Cardiac septum (tissue), 1 donor: ENCODE results near the gene HSPG2. TPM values are rescaled to one million over a fixed set of nuclear protein-coding genes. Genes with fewer than 3 reads are reported as not detected.

ENCODE experiments used
- DNase-seq: peaks from one replicate; pipeline ENCODE4 v3.0.0-alpha.2; 2020; ENCODE audit warnings: low spot score
- intact Hi-C: fragments of 100-400 bp; cut with DNase I; formaldehyde crosslinking; loops from one replicate; pipeline ENCODE4 v1.14.0; 2022
- total RNA-seq: library from RNA; stranded (reverse); fragmentation: NEBNext Ultra II Directional; extraction: Animal tissue kit (Norgen Biotek cat#: 25700); gene quantifications from one replicate; pipeline ENCODE4 v1.2.1, GENCODE V29; 2021
- donor health status: DM: no; HTN: no; CAD: no.

Gene HSPG2
- total RNA-seq, 1 donor from 2014 or later: 506 TPM

DNA sequence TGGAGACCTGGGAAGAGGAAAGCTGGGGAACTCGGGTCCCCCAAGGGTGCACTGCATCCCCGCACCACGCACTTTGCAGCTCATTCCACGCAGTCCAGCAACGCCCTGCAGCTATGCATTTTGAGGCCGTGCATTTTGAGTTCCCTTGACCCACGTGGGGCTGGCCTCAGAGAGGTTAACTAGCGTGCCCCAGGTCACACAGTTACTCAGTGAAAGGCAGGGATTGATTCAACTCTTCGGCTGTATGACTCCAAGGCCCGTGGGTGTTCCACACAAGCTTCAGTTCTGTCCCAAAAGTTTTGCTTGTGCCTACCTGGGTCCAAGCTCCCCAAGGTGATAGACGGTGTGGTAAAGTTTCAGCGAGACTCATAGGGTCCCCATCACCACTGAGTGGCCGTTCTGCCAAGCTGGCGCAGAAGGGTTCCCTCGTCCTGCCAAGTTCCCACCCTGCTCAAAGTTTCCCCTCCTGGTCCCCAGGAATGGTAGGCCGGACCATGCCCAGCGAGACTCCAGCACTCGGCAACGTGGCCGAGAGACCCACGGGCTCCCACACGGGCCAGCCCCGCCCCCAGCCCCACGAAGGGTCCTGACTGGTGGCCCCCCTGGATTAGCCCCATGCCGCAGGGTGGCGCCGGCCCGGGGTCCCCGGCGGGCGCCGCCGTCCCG lies 611 bp downstream of the HSPG2 start:
- intact Hi-C loops: loop anchor here (5.0 kb wide), 2 partner anchors 34 to 154 kb away; partner anchors contain the start of gene USP48
- DNase-seq: no peak

DNA sequence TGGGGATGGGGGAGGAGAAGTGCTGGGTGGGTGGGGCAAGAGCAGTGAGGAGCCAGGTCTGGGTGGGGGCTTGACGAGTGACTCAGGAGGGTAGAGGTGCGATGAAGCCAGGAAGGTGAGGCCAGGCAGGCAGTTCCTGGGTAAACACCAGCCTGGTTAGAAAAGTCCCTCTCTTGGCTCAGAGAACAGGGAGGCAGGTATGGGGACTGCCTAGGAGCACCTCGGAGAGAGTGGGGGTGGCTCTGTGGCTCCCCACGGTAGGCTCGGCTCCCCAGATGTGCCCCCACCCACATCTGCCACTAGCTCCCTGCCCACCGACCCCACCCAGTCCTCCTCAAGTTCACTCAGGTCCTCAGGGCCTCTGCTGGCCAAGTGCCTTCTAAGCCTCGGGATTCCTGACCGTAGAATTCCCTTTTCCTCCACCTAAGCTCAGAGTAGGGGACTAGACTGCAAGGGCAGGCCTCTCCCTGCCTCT lies 1.2 kb downstream of the HSPG2 start:
- DNase-seq: no peak
- intact Hi-C loops: loop anchor here (1.0 to 5.0 kb wide), 3 partner anchors 13 to 154 kb away; partner anchors contain the start of gene USP48

DNA sequence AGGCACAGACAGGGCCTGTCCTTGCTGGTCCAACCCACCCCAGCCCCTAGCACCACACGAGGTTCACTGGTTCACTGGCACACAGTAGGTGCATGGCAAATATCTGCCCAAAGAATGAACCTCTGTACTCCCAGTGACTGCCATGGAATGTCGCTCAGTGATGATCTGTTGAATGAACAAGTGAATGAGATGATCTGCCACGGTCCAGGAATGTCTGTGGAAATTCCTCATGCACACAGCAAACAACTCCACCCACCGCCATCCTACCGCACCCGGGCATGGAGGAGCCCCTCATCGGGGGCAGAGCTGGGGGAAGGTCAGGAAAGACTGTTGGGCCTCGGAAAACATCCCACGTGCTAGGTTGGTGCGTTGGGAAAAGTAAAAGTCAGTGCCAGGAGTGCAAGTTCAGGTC lies 1.7 kb downstream of the HSPG2 start:
- DNase-seq: no peak
- intact Hi-C loops: loop anchor here (1.0 to 5.0 kb wide), 3 partner anchors 12 to 153 kb away; partner anchors contain the start of gene USP48

DNA sequence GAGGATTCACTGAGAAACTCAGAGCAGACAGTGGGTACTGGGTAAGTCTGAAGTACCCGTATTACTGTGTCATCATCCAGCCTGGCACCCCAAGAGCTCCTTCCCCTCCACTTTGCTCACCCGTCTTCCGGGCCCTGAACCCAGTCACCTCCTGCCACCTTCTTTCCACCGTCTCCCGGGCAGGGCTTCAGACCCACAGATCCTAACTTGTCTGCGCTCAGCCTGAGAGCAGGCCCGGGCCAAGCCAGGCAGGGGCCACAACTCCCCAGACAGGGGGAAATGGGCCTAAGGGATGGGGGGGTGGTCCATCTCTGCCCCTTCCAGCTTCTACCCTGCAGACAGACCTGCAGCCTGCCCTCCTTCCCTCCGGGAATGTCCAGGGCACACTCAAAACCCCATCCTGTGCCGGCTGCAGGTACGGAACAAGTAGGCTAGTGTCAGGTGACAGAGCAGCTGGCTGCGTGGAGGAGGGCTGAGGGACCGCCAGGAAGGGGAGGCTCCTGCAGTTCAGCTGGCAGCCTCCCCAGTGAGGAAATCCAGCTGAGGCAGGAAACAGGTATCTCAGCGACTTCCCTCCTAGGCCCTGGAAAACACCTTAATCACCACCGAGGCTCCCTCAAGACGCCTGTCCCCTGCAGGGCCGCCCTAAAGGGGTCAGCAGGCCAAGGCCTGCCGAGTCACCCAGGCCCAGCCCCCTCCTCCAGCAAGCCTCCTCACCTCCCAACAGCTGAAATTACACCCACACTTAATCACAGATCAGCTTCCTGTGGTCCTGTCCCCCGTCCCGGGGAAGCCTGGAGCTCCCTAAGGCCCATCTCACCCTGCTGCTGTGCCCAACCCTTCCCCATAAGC lies 3.5 kb downstream of the HSPG2 start:
- peak; percentile 86 for DNase-seq
- intact Hi-C loops: no loop called here

DNA sequence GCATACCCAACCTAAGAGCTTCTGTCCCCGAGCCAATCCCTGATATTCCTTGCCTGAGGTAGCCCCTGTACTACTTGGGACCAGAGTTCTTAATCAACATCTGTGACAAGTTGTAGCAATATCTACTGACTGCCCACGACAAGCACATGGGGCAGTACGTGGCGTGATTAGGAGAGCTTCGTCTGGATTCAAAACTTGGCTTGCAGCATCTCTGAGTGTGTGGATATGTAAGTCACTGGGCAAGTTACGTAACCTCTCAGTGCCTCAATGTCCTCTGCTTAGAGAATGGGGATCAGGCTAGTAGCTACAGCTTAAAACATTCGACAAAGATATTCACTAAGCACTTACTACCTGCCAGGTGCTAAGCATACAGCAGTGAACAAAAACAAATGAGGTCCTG lies 5.0 kb downstream of the HSPG2 start:
- intact Hi-C loops: no loop called here
- no peak for DNase-seq

DNA sequence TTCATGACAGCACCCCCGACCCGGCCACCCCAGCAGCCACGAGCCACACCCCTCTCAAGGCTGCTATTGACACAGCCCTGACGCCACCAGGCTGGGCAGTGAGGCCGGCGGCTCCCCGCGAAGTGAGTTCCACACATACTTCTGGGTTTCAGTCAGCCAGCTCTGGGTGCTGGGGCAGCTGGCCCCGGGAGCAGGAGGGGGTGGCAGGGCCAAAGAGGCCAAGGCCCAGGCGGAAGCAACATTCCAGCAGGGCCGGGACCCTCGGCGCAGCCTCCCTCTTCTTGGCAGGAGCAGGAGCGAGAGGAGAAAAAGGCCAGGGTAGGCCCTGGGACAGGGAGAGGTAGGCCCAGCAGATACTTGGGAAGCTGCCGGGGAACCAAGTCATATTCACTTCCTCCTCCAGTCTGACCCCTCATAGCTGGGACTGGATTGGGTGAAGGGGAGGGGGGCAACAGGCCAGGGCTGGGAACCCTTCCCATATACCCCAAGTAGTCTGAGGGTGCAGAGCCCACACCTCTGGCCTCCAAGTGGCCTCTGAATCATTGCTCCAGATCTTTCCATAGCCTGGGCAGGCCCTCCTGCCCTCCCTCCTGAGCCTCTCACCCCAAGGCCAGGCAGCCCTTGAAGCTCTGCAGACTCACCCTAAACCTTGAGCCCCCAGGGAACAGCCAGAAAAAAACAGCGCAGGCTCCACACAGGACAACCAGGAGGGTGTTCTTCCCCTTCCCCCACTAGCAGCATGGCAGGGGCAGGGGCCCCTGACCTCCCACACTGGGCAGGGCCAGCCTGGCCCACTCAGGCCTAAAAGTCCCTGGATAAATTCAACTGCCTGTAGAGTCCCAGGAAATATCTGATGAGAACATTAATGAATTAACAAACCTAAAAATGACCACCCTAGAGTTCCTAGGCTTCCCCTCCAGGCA lies 5.7 kb downstream of the HSPG2 start:
- intact Hi-C loops: no loop called here
- DNase-seq: peak; percentile 87

GRCh38 chr1:21930629-21931170 lies 6.4 kb downstream of the HSPG2 start:
- intact Hi-C loops: no loop called here
- DNase-seq: no peak

DNA sequence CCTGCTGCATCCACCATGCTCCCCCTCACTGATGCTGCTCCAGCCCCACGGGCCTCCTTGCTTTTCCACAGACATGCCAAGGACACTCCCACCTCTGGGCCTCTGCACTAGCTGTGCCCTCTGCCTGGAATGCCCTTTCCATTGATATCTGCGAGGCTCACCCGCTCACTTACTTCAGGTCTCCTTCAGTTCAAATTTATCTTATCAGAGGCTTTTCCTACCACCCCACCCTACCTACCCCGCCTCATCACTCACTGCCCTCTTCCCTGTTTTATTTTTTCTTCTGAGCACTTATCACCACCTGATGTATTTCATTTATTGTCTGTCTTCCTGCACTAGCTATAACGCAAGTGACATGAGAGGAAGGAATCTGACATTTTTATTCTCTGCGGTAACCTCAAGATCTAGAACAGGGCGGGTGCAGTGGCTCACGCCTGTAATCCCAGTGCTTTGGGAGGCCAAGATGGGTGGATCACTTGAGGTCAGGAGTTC lies 7.0 kb downstream of the HSPG2 start:
- intact Hi-C loops: no loop called here
- DNase-seq: no peak

GRCh38 chr1:21927533-21928237 lies 9.4 kb downstream of the HSPG2 start:
- intact Hi-C loops: no loop called here
- DNase-seq: no peak

DNA sequence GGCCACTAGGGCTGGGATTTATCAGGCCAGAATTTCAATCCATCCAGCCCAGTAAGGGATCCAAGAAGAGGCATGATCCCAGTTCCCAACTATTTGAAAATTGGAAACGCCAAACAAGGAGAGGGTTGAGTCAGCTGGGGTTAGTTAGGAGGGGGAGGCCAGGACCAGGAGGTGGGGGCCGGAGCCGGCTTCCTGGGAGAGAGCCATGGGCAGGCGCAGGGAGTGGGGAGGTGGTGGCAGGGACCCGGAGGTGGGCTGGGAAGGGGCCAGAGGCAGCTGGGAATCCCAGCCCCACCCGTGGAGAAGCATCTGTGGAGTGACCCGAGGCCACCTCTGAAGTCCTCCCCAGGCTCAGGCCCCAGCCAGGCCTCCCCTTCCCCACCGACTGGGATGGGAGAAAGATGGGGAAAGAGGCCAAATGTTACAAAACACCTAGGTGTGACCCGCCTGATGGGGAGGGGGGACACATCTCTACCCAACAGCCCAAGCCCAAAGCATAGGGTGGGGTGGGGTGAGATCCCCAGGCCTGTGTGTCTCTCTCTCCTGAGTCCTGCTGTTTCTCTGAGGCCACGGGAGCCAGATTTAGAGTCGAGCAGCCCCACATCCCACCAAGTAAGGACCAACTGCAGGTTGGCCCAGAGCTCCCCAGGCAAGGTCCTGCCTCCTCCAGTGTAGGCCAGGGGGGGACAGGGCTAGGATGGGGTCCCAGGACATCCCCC lies 10.1 kb downstream of the HSPG2 start:
- DNase-seq: no peak

DNA sequence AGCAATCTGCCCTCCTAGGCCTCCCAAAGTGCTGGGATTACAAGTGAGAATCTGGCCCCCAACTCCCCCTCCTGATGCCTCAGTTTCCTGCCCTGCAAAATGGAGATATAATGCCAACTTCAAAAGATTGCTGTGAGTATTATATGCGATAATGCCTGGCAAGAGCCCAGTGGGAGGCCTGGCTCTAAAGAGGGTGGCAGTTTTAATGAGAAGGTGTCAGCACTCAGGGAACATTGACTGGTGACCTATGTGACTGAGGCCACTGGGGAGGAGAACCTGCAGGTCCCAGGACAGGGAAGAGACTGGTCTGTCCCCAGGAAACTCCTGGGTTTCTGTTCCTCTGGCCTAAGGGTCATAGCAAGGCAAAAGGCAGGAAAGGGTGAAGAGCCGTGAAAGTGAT lies 11.0 kb downstream of the HSPG2 start:
- no peak for DNase-seq
- intact Hi-C loops: no loop called here

More for the DNA sequence above, 10.1 kb downstream of the HSPG2 start:
- intact Hi-C loops: no loop called here

GRCh38 chr1:21925334-21925940 lies 11.7 kb downstream of the HSPG2 start:
- intact Hi-C loops: no loop called here
- DNase-seq: no peak

DNA sequence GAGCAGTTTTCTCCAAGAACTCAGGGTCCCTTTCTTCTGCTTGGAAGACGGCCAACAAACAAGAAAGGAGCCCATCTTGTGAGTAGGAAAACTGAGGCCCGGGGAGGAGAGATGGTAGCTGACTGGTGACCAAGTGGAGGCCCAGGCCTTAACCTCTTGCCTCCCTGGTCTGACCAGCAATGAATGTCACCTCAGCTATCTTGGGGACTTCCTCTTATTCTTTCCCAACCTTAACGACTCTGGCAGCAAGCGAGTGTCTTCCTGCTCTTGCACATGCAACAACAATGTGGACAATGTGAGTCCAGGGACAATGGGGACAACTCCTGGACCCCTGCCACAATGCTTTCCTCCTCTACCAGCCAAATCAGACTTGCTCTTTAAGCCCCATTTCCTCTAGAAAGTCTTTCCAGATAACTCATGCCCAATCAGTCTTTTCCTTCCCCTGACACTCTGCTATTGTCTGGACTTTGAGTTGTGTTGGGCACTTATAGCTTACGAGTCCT lies 12.6 kb downstream of the HSPG2 start:
- no peak for DNase-seq

GRCh38 chr1:21922090-21923013 lies 14.8 kb downstream of the HSPG2 start:
- intact Hi-C loops: loop anchor here (1.0 kb wide), 1 partner anchor 13 kb away; no protein-coding TSS in a partner anchor
- DNase-seq: no peak

More for the DNA sequence above, 12.6 kb downstream of the HSPG2 start:
- intact Hi-C loops: no loop called here

- intact Hi-C loops: no loop called here
- DNase-seq: no peak
These were observed 15.8 kb downstream of the HSPG2 start for GRCh38 chr1:21921100-21921875.
